Testis (tissue), 2 donors: ENCODE measurements around the gene TMEM100.

Experiments used
- CTCF ChIP-seq, 3 experiments: fragments of 450-650 bp in 2 of 3; fragments of 200-600 bp in 1 of 3; sonication (generic) in 1 of 3; IDR thresholded peaks; one replicate each; pipeline ENCODE4 v1.5.1; 2016 to 2019; ENCODE audit warnings: antibody characterized with exemption in 3 of 3, mild to moderate bottlenecking in 2 of 3, moderate library complexity in 1 of 3
- POLR2A ChIP-seq: fragments of 450-650 bp; IDR thresholded peaks from one replicate; pipeline ENCODE4 v1.6.1; 2017; ENCODE audit warnings: antibody characterized with exemption, mild to moderate bottlenecking, moderate library complexity

DNA sequence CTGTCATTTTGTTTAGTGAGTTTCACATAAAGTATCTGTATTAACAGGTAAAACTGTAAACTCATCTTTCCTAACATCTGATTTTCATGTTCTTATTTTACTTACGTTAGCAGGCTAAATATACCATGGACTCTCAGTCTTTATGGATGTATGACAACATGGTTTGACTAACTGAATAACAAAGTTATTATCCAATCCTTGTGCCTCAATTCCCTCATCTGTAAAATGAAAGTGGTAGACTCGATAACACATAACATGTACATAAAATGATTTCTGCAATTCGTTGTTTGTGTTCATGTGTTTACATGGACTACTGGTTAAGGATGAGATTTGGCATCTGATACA is 18.7 kb upstream of the TMEM100 start:
- TF ChIP-seq CTCF (IDR thresholded peaks at IDR 0.05) (no peak), POLR2A (no peak)
